B cell (primary cell): ENCODE results near the gene CCDC83. TPM values are rescaled to one million over a fixed set of nuclear protein-coding genes. Genes with fewer than 3 reads are reported as not detected.

ENCODE experiments used
- ATAC-seq: fragments of 200-7000 bp; cut with Tn5 transposase; one replicate; pipeline ENCODE4 v1.10.0; 2021; ENCODE audit warnings: low read depth, mild to moderate bottlenecking, moderate number of reproducible peaks, moderate library complexity
- CTCF ChIA-PET: fragments of 350-600 bp; sonication (Branson Sonifier 250); formaldehyde crosslinking; loops from one replicate; lab custom pipeline; 2021; ENCODE audit warnings: antibody characterized with exemption, inconsistent platforms; lab: Charles Lee
- POLR2A ChIA-PET: fragments of 350-600 bp; sonication (Branson Sonifier 250); formaldehyde crosslinking; loops from one replicate; lab custom pipeline; 2021; ENCODE audit warnings: antibody characterized with exemption; lab: Charles Lee
- DNase-seq: peaks from one replicate; pipeline ENCODE4 v3.0.0; 2013
- H2AFZ ChIP-seq: 2 replicates; pipeline ENCODE4 v1.6.1; 2012; ENCODE audit warnings: mild to moderate bottlenecking, low read depth, low read length; ENCODE audit not compliant: insufficient read depth, poor library complexity, severe bottlenecking
- H3K27ac ChIP-seq, 2 donors: 1 replicate in 1 of 2; 2 replicates in 1 of 2; pipeline ENCODE4 v1.5.1; 2012 to 2013; ENCODE audit warnings: low read length in 2 of 2, mild to moderate bottlenecking in 2 of 2, moderate library complexity in 1 of 2
- H3K27me3 ChIP-seq, 4 experiments: fragments of 200-600 bp in 1 of 4; sonication (generic) in 1 of 4; replicated peaks in 1 of 4; 1 replicate in 2 of 4; 2 replicates in 2 of 4; pipeline versions ENCODE4 v1.6.1 to v1.7.0; 2013 to 2016; ENCODE audit warnings: low read length in 3 of 4, mild to moderate bottlenecking in 2 of 4, mixed read lengths in 1 of 4, moderate library complexity in 1 of 4; ENCODE audit not compliant: insufficient read depth in 4 of 4, control insufficient read depth in 3 of 4; ENCODE audit errors: control extremely low read depth in 1 of 4
- H3K36me3 ChIP-seq, 2 experiments: replicated peaks in 1 of 2; 1 replicate in 1 of 2; 2 replicates in 1 of 2; pipeline versions ENCODE4 v1.6.1 to v1.7.1; 2013; ENCODE audit warnings: low read length in 1 of 2; ENCODE audit not compliant: insufficient read depth in 2 of 2, control insufficient read depth in 1 of 2; ENCODE audit errors: control extremely low read depth in 1 of 2, extremely low read depth in 1 of 2
- H3K4me1 ChIP-seq, 2 donors: fragments of 200-600 bp in 1 of 2; sonication (generic) in 1 of 2; 1 replicate in 1 of 2; 2 replicates in 1 of 2; pipeline versions ENCODE4 v1.5.1 to v1.6.1; 2013 to 2017; ENCODE audit warnings: low read length in 2 of 2; ENCODE audit not compliant: control insufficient read depth in 2 of 2, insufficient read depth in 2 of 2
- H3K4me2 ChIP-seq: replicated peaks from 2 replicates; pipeline ENCODE3; 2012; ENCODE audit warnings: mild to moderate bottlenecking, low read depth, low read length; ENCODE audit not compliant: poor library complexity, severe bottlenecking
- H3K4me3 ChIP-seq, 5 experiments: fragments of 200-600 bp in 1 of 5; sonication (generic) in 1 of 5; 1 replicate in 3 of 5; 2 replicates in 2 of 5; pipeline versions ENCODE4 v1.5.1 to v1.7.0; 2011 to 2016; ENCODE audit warnings: low read length in 4 of 5, mild to moderate bottlenecking in 4 of 5, low read depth in 2 of 5, control low read depth in 1 of 5, moderate library complexity in 1 of 5; ENCODE audit not compliant: insufficient read depth in 1 of 5; ENCODE audit errors: control extremely low read depth in 1 of 5, extremely low read depth in 1 of 5
- H3K79me2 ChIP-seq: fragments of 200-600 bp; sonication (generic); one replicate; pipeline ENCODE4 v1.6.0; 2016; ENCODE audit warnings: low read length; ENCODE audit not compliant: control insufficient read depth, insufficient read depth
- H3K9ac ChIP-seq: fragments of 200-600 bp; sonication (generic); 2 replicates; pipeline ENCODE4 v1.6.1; 2017; ENCODE audit warnings: mild to moderate bottlenecking, low read length, moderate library complexity
- H3K9me3 ChIP-seq, 3 donors: one replicate each; pipeline versions ENCODE4 v1.6.1 to v1.7.1; 2013; ENCODE audit warnings: low read length in 2 of 3; ENCODE audit not compliant: control insufficient read depth in 2 of 3, insufficient read depth in 1 of 3; ENCODE audit errors: control extremely low read depth in 1 of 3
- H4K20me1 ChIP-seq: 2 replicates; pipeline ENCODE4 v1.6.0; 2012; ENCODE audit warnings: mild to moderate bottlenecking, low read length; ENCODE audit not compliant: insufficient read depth, control insufficient read depth, poor library complexity, severe bottlenecking
- H3K27ac Mint-ChIP-seq: one replicate; pipeline ENCODE4 v1.8.0; 2021; ENCODE audit warnings: mixed read lengths
- H3K27me3 Mint-ChIP-seq: one replicate; pipeline ENCODE4 v1.8.0; 2021; ENCODE audit warnings: mixed read lengths
- H3K4me1 Mint-ChIP-seq: one replicate; pipeline ENCODE4 v1.8.0; 2021; ENCODE audit warnings: mixed read lengths
- H3K4me3 Mint-ChIP-seq: one replicate; pipeline ENCODE4 v1.8.0; 2021; ENCODE audit warnings: mixed read lengths
- H3K9me3 Mint-ChIP-seq: one replicate; pipeline ENCODE4 v1.8.0; 2022; ENCODE audit warnings: mixed read lengths; ENCODE audit not compliant: insufficient read depth
- CTCF ChIP-seq: fragments of 200-600 bp; IDR thresholded peaks from one replicate; pipeline ENCODE4 v1.8.0; 2022; ENCODE audit warnings: antibody characterized with exemption, mild to moderate bottlenecking
- EZH2 ChIP-seq: IDR thresholded peaks from 2 replicates; pipeline ENCODE4 v1.6.1; 2012; ENCODE audit warnings: borderline replicate concordance, low read depth, mild to moderate bottlenecking, moderate library complexity, low read length; ENCODE audit not compliant: insufficient read depth, poor library complexity, severe bottlenecking
- WGBS: methylation state at CpG from one replicate; pipeline ENCODE4 v1.1.5; 2013; ENCODE audit warnings: missing lambda C conversion rate; ENCODE audit not compliant: insufficient coverage; 5-methylcytosine and 5-hydroxymethylcytosine counted together
- intact Hi-C: fragments of 100-400 bp; cut with micrococcal nuclease; formaldehyde crosslinking; loops from one replicate; pipeline ENCODE4 v1.10.0; 2022
- polyA plus RNA-seq: library from polyadenylated mRNA; depleted of rRNA; stranded (reverse); fragments of >200 nt; gene quantifications from 2 replicates; pipeline ENCODE4 v1.2.3, GENCODE V29; 2012
- total RNA-seq, 2 donors: library from RNA; stranded (reverse); fragments of 120-200 nt in 1 of 2; gene quantifications; 1 replicate in 1 of 2; 2 replicates in 1 of 2; pipeline versions ENCODE4 v1.2.3 to v1.2.4, GENCODE V29; 2013 to 2022

The CCDC83 gene
- total and polyA plus RNA-seq, 2 donors (not counting 1 experiment from before 2014, with no cell fraction given) = not detected

- whole genome bisulfite sequencing = 66% methylated on average over 2 of the region's 3 CpGs
- no peaks in the 10 kb centered on the region for H3K4me1 ChIP-seq
- H3K79me2 ChIP-seq = no peaks in the 10 kb centered on the region
- H3K36me3 ChIP-seq = peaks cover 0 to 74% of the 10 kb centered on the region in 2 experiments
- Mint-ChIP-seq H3K4me1 (no peaks in the 10 kb centered on the region), H3K4me3 (no peak overlapping the region), H3K9me3 (no peaks in the 10 kb centered on the region), H3K27ac (no peak overlapping the region), H3K27me3 (no peaks in the 10 kb centered on the region)
- intact Hi-C loops = no loop called here
- CTCF ChIA-PET = interaction anchor here (1.3 kb wide), 1 partner anchor 331 kb away, joined by 7 read pairs; no protein-coding TSS in a partner anchor
- TF ChIP-seq EZH2 = no peak
- TF ChIP-seq CTCF = no peak
- POLR2A ChIA-PET = no interaction called here
- H3K4me3 ChIP-seq = no peak overlapping the region
- ATAC-seq (no peak), DNase-seq (no peak)
- no peaks in the 10 kb centered on the region for H3K27me3 ChIP-seq
- no peak overlapping the region for H3K9ac ChIP-seq
- H4K20me1 ChIP-seq = peaks cover 27% of the 10 kb centered on the region
- no peaks in the 10 kb centered on the region for H3K9me3 ChIP-seq
- H2AFZ ChIP-seq = no peak overlapping the region
- peak overlapping the region in 1 of 2 donors; percentile 17 for H3K27ac ChIP-seq
- H3K4me2 ChIP-seq = no peak overlapping the region
Observed at GRCh38 chr11:85960678-85961077, 105.5 kb downstream of the CCDC83 start.

GRCh38 chr11:85961130-85961529 is 105.9 kb downstream of the CCDC83 start:
- no peaks in the 10 kb centered on the region for H3K4me1 Mint-ChIP-seq
- no peaks in the 10 kb centered on the region for H3K9me3 Mint-ChIP-seq
- no peaks in the 10 kb centered on the region for H3K27me3 Mint-ChIP-seq
- Histone ChIP-seq H3K4me2 (no peak overlapping the region), H3K27me3 (no peaks in the 10 kb centered on the region), H3K9me3 (no peaks in the 10 kb centered on the region), H3K79me2 (no peaks in the 10 kb centered on the region), H3K9ac (no peak overlapping the region), H3K27ac (no peak overlapping the region), H3K36me3 (peaks cover 0 to 73% of the 10 kb centered on the region in 2 experiments), H4K20me1 (peaks cover 27% of the 10 kb centered on the region), H2AFZ (no peak overlapping the region), H3K4me1 (no peaks in the 10 kb centered on the region), H3K4me3 (no peak overlapping the region)
- TF ChIP-seq EZH2 (no peak), CTCF (no peak)
- no peak for ATAC-seq
- H3K4me3 Mint-ChIP-seq = no peak overlapping the region
- ChIA-PET POLR2A (no interaction called here), CTCF (interaction anchor here (1.3 kb wide), 1 partner anchor 331 kb away, joined by 7 read pairs; no protein-coding TSS in a partner anchor)
- no peak for DNase-seq
- 67% methylated on average over 3 of the region's 6 CpGs for WGBS
- intact Hi-C loops = no loop called here
- no peak overlapping the region for H3K27ac Mint-ChIP-seq
